OCI-LY7 (cell line): ENCODE measurements around the gene FOXL1.

Experiments
- EZH2phosphoT487 ChIP-seq: fragments of 200-600 bp; sonication (generic); IDR thresholded peaks from 2 replicates; pipeline ENCODE4 v1.6.1; 2018; ENCODE audit warnings: low read depth, borderline replicate concordance, mild to moderate bottlenecking, mixed run types, antibody characterized with exemption, low read length, moderate library complexity, mixed read lengths
- TF ChIP-seq, protein P1 (sequence below): fragments of 200-600 bp; sonication (generic); conservative IDR thresholded peaks from 2 replicates; pipeline ENCODE4 v1.5.1; 2014; ENCODE audit warnings: mild to moderate bottlenecking, antibody characterized with exemption, low read length, moderate library complexity, mixed read lengths

DNA sequence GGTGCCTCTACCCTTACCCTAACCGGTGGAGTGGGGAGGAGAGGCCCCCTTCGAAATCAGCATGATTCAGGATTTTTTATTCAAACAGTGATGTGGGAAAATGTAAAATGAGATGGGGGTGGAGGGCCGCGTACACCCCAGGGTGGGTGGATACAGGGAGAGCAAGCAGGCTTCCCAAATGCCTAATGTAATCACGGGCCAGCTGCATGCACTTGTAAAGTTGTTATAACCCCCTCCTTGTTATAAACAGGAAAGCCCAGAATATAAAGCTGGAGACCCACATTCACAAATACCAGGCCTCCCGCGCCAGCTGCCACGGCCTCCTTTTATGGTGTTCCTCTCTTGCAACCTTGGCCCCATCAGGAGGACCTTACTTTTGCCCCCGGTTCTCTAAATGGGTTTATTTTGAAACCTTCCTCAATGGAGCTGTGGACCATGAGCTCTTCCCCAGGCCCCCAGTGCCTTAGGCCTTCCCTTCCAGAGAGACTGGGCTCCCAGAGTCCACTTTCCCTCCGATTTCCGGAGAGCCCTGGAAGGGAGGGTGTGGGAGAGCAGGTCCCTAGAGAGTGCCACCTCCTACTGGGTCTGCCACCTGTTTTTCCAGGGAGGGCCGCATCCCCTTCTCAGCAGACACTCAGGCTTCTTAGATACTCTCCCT lies 906 bp upstream of the FOXL1 start:
- TF ChIP-seq, protein P1, sequence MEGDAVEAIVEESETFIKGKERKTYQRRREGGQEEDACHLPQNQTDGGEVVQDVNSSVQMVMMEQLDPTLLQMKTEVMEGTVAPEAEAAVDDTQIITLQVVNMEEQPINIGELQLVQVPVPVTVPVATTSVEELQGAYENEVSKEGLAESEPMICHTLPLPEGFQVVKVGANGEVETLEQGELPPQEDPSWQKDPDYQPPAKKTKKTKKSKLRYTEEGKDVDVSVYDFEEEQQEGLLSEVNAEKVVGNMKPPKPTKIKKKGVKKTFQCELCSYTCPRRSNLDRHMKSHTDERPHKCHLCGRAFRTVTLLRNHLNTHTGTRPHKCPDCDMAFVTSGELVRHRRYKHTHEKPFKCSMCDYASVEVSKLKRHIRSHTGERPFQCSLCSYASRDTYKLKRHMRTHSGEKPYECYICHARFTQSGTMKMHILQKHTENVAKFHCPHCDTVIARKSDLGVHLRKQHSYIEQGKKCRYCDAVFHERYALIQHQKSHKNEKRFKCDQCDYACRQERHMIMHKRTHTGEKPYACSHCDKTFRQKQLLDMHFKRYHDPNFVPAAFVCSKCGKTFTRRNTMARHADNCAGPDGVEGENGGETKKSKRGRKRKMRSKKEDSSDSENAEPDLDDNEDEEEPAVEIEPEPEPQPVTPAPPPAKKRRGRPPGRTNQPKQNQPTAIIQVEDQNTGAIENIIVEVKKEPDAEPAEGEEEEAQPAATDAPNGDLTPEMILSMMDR: no peak
- TF ChIP-seq EZH2phosphoT487: no peak
